ENCODE data around the gene PCCA. TPM values are rescaled to one million over a fixed set of nuclear protein-coding genes. Genes with fewer than 3 reads are reported as not detected.
"Not testable (repeated sequence)": the region's sequence is repeated elsewhere in the genome, so short reads cannot be mapped to it uniquely, and the experiment has no call there.

Gene PCCA
- polyA plus RNA-seq, 1 experiment, result 22.6 TPM

DNA sequence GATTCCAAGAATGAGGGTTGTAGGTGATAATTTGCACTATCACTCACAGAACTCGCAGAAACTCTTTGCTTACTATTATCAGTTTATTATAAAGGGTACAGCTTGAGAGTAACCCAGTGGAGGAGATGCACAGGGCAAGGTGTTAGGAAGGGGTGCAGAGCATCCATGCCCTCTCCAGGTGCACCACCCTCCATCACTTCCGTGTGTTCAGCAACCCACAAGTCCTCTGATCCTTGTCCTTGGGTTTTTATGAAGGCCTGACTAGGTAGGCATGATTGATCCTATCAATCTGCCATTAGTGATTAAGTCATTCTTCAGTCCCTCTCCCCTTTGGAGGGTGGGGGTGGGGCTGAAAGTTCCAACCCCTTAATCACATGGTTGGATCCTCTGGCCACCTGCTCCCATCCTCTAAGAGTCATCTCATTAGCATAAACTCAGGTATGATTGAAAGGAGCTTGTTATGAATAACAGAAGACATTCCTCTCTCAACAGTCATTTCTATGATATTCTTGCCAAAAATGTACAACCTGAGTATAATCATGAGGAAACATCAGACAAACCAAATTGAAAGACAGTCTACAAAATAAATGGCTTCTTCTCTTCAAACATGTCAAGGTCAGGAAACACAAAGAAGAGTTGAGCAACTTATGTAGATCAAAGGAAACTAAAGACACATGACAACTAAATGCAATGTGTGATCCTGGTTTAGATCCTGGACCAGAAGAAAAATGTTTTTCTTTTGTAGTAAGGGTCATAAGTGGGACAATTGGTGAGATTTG, 225.4 kb downstream of the PCCA start:
- Histone ChIP-seq H3K27me3 (ENCODE audit: control insufficient read depth, insufficient read depth, low read length) (no peaks in the 10 kb centered on the region), H3K27ac (ENCODE audit: low read depth, low read length) (no peak overlapping the region), H3K9me3 (ENCODE audit: control insufficient read depth, insufficient read depth, low read length) (no peaks in the 10 kb centered on the region), H3K4me3 (ENCODE audit: low read depth, low read length) (no peak overlapping the region)
- TF ChIP-seq, protein P1, sequence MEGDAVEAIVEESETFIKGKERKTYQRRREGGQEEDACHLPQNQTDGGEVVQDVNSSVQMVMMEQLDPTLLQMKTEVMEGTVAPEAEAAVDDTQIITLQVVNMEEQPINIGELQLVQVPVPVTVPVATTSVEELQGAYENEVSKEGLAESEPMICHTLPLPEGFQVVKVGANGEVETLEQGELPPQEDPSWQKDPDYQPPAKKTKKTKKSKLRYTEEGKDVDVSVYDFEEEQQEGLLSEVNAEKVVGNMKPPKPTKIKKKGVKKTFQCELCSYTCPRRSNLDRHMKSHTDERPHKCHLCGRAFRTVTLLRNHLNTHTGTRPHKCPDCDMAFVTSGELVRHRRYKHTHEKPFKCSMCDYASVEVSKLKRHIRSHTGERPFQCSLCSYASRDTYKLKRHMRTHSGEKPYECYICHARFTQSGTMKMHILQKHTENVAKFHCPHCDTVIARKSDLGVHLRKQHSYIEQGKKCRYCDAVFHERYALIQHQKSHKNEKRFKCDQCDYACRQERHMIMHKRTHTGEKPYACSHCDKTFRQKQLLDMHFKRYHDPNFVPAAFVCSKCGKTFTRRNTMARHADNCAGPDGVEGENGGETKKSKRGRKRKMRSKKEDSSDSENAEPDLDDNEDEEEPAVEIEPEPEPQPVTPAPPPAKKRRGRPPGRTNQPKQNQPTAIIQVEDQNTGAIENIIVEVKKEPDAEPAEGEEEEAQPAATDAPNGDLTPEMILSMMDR (IDR thresholded peaks at IDR 0.05; ENCODE audit: low read depth, low read length), result no peak
- ChIA-PET POLR2A (no interaction called here), CTCF (no interaction called here)
- DNase-seq (ENCODE audit: low read depth, low spot score), result no peak

DNA sequence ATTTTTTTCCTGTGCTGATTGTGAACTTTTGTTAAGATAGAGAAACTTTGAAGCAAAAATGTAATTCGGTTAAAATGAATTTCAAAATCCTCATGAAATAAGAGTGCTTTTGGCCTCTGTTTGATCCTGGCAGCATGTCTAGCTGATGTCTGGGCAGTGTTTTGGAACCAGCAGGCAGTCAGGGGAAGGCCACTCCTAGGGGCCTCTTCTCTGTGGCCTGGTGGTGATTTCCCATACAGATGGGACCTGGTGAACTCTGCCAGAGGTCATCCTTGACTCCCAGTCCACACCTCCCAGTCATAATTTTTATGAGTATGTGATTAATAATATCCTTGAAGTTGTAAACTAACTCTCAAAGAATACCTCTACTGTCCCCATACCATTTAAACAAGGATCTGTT, 226.6 kb downstream of the PCCA start:
- Histone ChIP-seq H3K9me3 (ENCODE audit: control insufficient read depth, insufficient read depth, low read length) (no peaks in the 10 kb centered on the region), H3K4me3 (ENCODE audit: low read depth, low read length) (no peak overlapping the region), H3K27me3 (ENCODE audit: control insufficient read depth, insufficient read depth, low read length) (no peaks in the 10 kb centered on the region), H3K27ac (ENCODE audit: low read depth, low read length) (no peak overlapping the region)
- ChIA-PET POLR2A (no interaction called here), CTCF (no interaction called here)
- no peak for DNase-seq (ENCODE audit: low read depth, low spot score)
- TF ChIP-seq, protein P1 (IDR thresholded peaks at IDR 0.05; ENCODE audit: low read depth, low read length), result no peak

DNA sequence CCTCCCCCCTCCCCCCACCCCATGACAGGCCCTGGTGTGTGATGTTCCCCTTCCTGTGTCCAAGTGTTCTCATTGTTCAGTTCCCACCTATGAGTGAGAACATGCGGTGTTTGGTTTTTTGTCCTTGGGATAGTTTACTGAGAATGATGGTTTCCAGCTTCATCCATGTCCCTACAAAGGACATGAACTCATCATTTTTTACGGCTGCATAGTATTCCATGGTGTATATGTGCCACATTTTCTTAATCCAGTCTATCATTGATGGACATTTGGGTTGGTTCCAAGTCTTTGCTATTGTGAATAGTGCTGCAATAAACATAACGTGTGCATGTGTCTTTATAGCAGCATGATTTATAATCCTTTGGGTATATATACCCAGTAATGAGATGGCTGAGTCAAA, 229.6 kb downstream of the PCCA start:
- POLR2A ChIA-PET; H3K9me3 ChIP-seq (ENCODE audit: control insufficient read depth, insufficient read depth, low read length); DNase-seq (ENCODE audit: low read depth, low spot score); H3K4me3 ChIP-seq (ENCODE audit: low read depth, low read length); CTCF ChIA-PET; H3K27ac ChIP-seq (ENCODE audit: low read depth, low read length); H3K27me3 ChIP-seq (ENCODE audit: control insufficient read depth, insufficient read depth, low read length): not testable (repeated sequence)

DNA sequence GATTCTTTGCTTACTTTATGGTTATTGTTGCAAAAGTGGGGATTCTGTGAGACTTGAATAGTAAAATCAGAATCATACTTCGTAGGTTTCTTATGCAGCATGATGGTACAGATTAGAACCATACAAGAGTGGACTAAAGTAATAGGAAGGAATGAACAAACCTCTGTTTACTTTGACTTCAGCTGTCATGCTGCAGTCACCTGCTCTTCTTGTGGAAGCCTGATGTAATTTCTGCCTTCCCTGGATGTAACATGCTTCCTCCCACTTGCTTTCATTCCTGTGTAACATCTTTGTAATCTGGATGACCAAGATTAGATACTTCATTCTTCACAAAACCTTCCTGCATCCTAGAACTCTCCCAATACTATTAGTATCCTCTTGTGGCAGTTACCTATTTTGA, 235.0 kb downstream of the PCCA start:
- no peak for DNase-seq (ENCODE audit: low read depth, low spot score)

DNA sequence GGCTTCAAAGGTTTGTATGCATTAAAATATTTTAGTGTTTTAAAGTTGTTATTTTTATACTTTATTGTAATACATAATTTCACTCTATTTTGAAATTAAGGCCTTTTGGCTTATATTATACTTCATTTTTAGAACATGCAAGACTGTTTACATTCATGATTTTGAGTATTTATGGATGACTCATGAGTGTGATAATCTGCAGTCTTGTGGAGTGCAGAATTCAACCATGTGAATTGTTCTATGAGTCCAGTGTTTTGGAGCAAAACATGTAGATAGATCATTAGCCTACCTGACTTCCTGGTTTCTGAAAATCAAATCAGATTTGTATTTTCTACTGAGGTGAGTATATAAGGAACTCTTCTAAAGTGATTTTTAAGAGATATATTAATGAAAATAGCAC, 241.8 kb downstream of the PCCA start:
- H3K27ac ChIP-seq (ENCODE audit: low read depth, low read length), result no peak overlapping the region
- TF ChIP-seq, protein P1 (IDR thresholded peaks at IDR 0.05; ENCODE audit: low read depth, low read length), result no peak
- ChIA-PET CTCF (interaction anchor here (1.7 kb wide), 1 partner anchor 414 kb away, joined by 4 read pairs; no protein-coding TSS in a partner anchor), POLR2A (no interaction called here)
- no peak for DNase-seq (ENCODE audit: low read depth, low spot score)
- no peak overlapping the region for H3K4me3 ChIP-seq (ENCODE audit: low read depth, low read length)
- no peaks in the 10 kb centered on the region for H3K9me3 ChIP-seq (ENCODE audit: control insufficient read depth, insufficient read depth, low read length)
- H3K27me3 ChIP-seq (ENCODE audit: control insufficient read depth, insufficient read depth, low read length), result no peaks in the 10 kb centered on the region

More for the DNA sequence above, 235.0 kb downstream of the PCCA start:
- Histone ChIP-seq H3K27me3 (ENCODE audit: control insufficient read depth, insufficient read depth, low read length) (no peaks in the 10 kb centered on the region), H3K9me3 (ENCODE audit: control insufficient read depth, insufficient read depth, low read length) (no peaks in the 10 kb centered on the region), H3K4me3 (ENCODE audit: low read depth, low read length) (no peak overlapping the region), H3K27ac (ENCODE audit: low read depth, low read length) (no peak overlapping the region)
- TF ChIP-seq, protein P1 (IDR thresholded peaks at IDR 0.05; ENCODE audit: low read depth, low read length), result no peak
- POLR2A ChIA-PET, result no interaction called here
- CTCF ChIA-PET, result interaction anchor here (0.6 kb wide), 1 partner anchor 122 kb away, joined by 4 read pairs; no protein-coding TSS in a partner anchor

All from AG04450 (cell line).